Neuronal stem cell (in vitro differentiated cells): ENCODE measurements around the gene ACAT2.
"Not testable (repeated sequence)": the region's sequence is repeated elsewhere in the genome, so short reads cannot be mapped to it uniquely, and the experiment has no call there.

Source experiments
- DNase-seq: peaks from one replicate; pipeline ENCODE4 v3.0.0-alpha.2; 2013; ENCODE audit warnings: low spot score
- H2AFZ ChIP-seq: one replicate; pipeline ENCODE4 v1.6.1; 2013; ENCODE audit warnings: mild to moderate bottlenecking, low read length, inconsistent platforms
- H2AK5ac ChIP-seq: 2 replicates; pipeline ENCODE4 v1.6.1; 2013; ENCODE audit warnings: low read depth, mild to moderate bottlenecking, inconsistent platforms, low read length, moderate library complexity, mixed read lengths
- H2BK120ac ChIP-seq: 2 replicates; pipeline ENCODE4 v1.6.1; 2013; ENCODE audit warnings: low read depth, mild to moderate bottlenecking, inconsistent platforms, low read length, moderate library complexity, mixed read lengths
- H2BK12ac ChIP-seq: one replicate; pipeline ENCODE4 v1.6.1; 2013; ENCODE audit warnings: low read length, inconsistent platforms
- H2BK15ac ChIP-seq: 2 replicates; pipeline ENCODE4 v1.6.1; 2013; ENCODE audit warnings: mild to moderate bottlenecking, low read length, inconsistent platforms, mixed read lengths
- H2BK5ac ChIP-seq: one replicate; pipeline ENCODE4 v1.6.1; 2013; ENCODE audit warnings: inconsistent platforms, mild to moderate bottlenecking, low read length, moderate library complexity
- H3K14ac ChIP-seq: one replicate; pipeline ENCODE4 v1.6.1; 2013; ENCODE audit warnings: low read length, inconsistent platforms
- H3K18ac ChIP-seq: 2 replicates; pipeline ENCODE4 v1.6.1; 2013; ENCODE audit warnings: low read length, inconsistent platforms
- H3K23ac ChIP-seq: 2 replicates; pipeline ENCODE4 v1.6.1; 2013; ENCODE audit warnings: low read depth, mild to moderate bottlenecking, mixed read lengths, low read length, inconsistent platforms; ENCODE audit not compliant: poor library complexity
- H3K27ac ChIP-seq: replicated peaks from 3 replicates; pipeline ENCODE4 v1.5.1; 2013; ENCODE audit warnings: low read length, inconsistent platforms
- H3K27me3 ChIP-seq, 3 experiments: 2 replicates each; pipeline ENCODE4 v1.6.1; 2013; ENCODE audit warnings: low read length in 3 of 3, mild to moderate bottlenecking in 2 of 3, inconsistent platforms in 1 of 3, low read depth in 1 of 3, mixed read lengths in 1 of 3, moderate library complexity in 1 of 3; ENCODE audit not compliant: control insufficient read depth in 3 of 3, insufficient read depth in 3 of 3
- H3K36me3 ChIP-seq, 2 donors: replicated peaks in 1 of 2; 2 replicates each; pipeline ENCODE4 v1.6.1; 2013; ENCODE audit warnings: low read length in 2 of 2; ENCODE audit not compliant: control insufficient read depth in 2 of 2, insufficient read depth in 2 of 2
- H3K4ac ChIP-seq: 2 replicates; pipeline ENCODE4 v1.6.1; 2013; ENCODE audit warnings: inconsistent platforms, mild to moderate bottlenecking, low read length, moderate library complexity
- H3K4me1 ChIP-seq, 2 donors: 1 replicate in 1 of 2; 2 replicates in 1 of 2; pipeline ENCODE4 v1.6.1; 2013; ENCODE audit warnings: low read length in 2 of 2, low read depth in 1 of 2; ENCODE audit not compliant: control insufficient read depth in 2 of 2, insufficient read depth in 1 of 2
- H3K4me2 ChIP-seq: one replicate; pipeline ENCODE4 v1.6.1; 2013; ENCODE audit warnings: mild to moderate bottlenecking, low read length, inconsistent platforms; ENCODE audit not compliant: insufficient read depth, poor library complexity, severe bottlenecking
- H3K4me3 ChIP-seq, 2 donors: 2 replicates each; pipeline ENCODE4 v1.5.1; 2013; ENCODE audit warnings: low read length in 2 of 2, mild to moderate bottlenecking in 2 of 2, inconsistent platforms in 1 of 2, moderate library complexity in 1 of 2
- H3K79me1 ChIP-seq: one replicate; pipeline ENCODE4 v1.6.1; 2013; ENCODE audit warnings: low read depth, mild to moderate bottlenecking, inconsistent platforms, low read length, moderate library complexity
- H3K9ac ChIP-seq: one replicate; pipeline ENCODE4 v1.6.1; 2013; ENCODE audit warnings: mild to moderate bottlenecking, low read depth, low read length, inconsistent platforms; ENCODE audit not compliant: poor library complexity
- H3K9me3 ChIP-seq, 2 donors: replicated peaks in 1 of 2; 2 replicates each; pipeline versions ENCODE3 to v1.6.1; 2013; ENCODE audit warnings: low read length in 2 of 2, mild to moderate bottlenecking in 2 of 2, inconsistent platforms in 1 of 2, low read depth in 1 of 2, mixed read lengths in 1 of 2, moderate library complexity in 1 of 2; ENCODE audit not compliant: control insufficient read depth in 2 of 2, insufficient read depth in 1 of 2
- H4K8ac ChIP-seq: one replicate; pipeline ENCODE4 v1.6.1; 2013; ENCODE audit warnings: low read depth, mild to moderate bottlenecking, inconsistent platforms, low read length, moderate library complexity
- H4K91ac ChIP-seq: one replicate; pipeline ENCODE4 v1.6.1; 2013; ENCODE audit warnings: low read length, low read depth, mild to moderate bottlenecking, inconsistent platforms; ENCODE audit not compliant: poor library complexity
- WGBS, 2 donors: extraction: QIAGEN DNeasy Blood & Tissue Kit; methylation state at CpG; one replicate each; pipeline ENCODE4 v1.1.7; 2013; ENCODE audit warnings: missing lambda C conversion rate in 2 of 2, mixed read lengths in 1 of 2; ENCODE audit not compliant: insufficient read length in 2 of 2, insufficient replicate concordance in 1 of 2; ENCODE audit errors: extremely low coverage in 2 of 2; 5-methylcytosine and 5-hydroxymethylcytosine counted together

The ACAT2 gene

GRCh38 chr6:159723259-159723658 is 38.6 kb upstream of the ACAT2 start:
- H3K36me3 ChIP-seq, result peaks cover 2 to 31% of the 10 kb centered on the region in 2 donors
- no peak overlapping the region for H3K18ac ChIP-seq
- H2BK12ac ChIP-seq, result no peak overlapping the region
- no peak overlapping the region for H2BK5ac ChIP-seq
- no peak overlapping the region for H3K27ac ChIP-seq
- H3K4me2 ChIP-seq, result no peak overlapping the region
- H2BK15ac ChIP-seq, result no peak overlapping the region
- no peak overlapping the region for H2BK120ac ChIP-seq
- no peak overlapping the region for H3K4ac ChIP-seq
- DNase-seq, result no peak
- H4K8ac ChIP-seq, result no peak overlapping the region
- no peak overlapping the region for H3K9ac ChIP-seq
- no peak overlapping the region for H3K23ac ChIP-seq
- peaks cover 0 to 1% of the 10 kb centered on the region in 2 donors for H3K4me1 ChIP-seq
- H2AFZ ChIP-seq, result no peak overlapping the region
- H3K9me3 ChIP-seq, result peaks cover 0 to 10% of the 10 kb centered on the region in 2 donors
- H3K27me3 ChIP-seq, result no peaks in the 10 kb centered on the region
- no peak overlapping the region for H3K14ac ChIP-seq
- peaks cover 3% of the 10 kb centered on the region for H3K79me1 ChIP-seq
- H2AK5ac ChIP-seq, result no peak overlapping the region
- no peak overlapping the region for H3K4me3 ChIP-seq
- H4K91ac ChIP-seq, result no peak overlapping the region
- no CpG with 5 or more reads among the region's 2 CpGs for WGBS, 2 donors

GRCh38 chr6:159724778-159725177 is 37.1 kb upstream of the ACAT2 start:
- H4K91ac ChIP-seq, result no peak overlapping the region
- H2AK5ac ChIP-seq, result no peak overlapping the region
- peaks cover 3% of the 10 kb centered on the region for H3K79me1 ChIP-seq
- H3K4me3 ChIP-seq, result no peak overlapping the region
- peaks cover 0 to 10% of the 10 kb centered on the region in 2 donors for H3K9me3 ChIP-seq
- H4K8ac ChIP-seq, result no peak overlapping the region
- H3K9ac ChIP-seq, result no peak overlapping the region
- no peak overlapping the region for H3K4me2 ChIP-seq
- no peak overlapping the region for H3K23ac ChIP-seq
- H3K18ac ChIP-seq, result no peak overlapping the region
- H3K27ac ChIP-seq, result no peak overlapping the region
- no peak overlapping the region for H2BK120ac ChIP-seq
- H3K14ac ChIP-seq, result no peak overlapping the region
- H2AFZ ChIP-seq, result no peak overlapping the region
- H2BK12ac ChIP-seq, result no peak overlapping the region
- H2BK5ac ChIP-seq, result no peak overlapping the region
- H3K36me3 ChIP-seq, result peaks cover 2 to 42% of the 10 kb centered on the region in 2 donors
- WGBS, 2 donors, result no CpG with 5 or more reads among the region's 4 CpGs
- DNase-seq, result no peak
- H3K4me1 ChIP-seq, result peaks cover 4% of the 10 kb centered on the region in 2 donors
- H2BK15ac ChIP-seq, result no peak overlapping the region
- H3K4ac ChIP-seq, result no peak overlapping the region
- H3K27me3 ChIP-seq, result no peaks in the 10 kb centered on the region

- H2BK120ac ChIP-seq, result not testable (repeated sequence)
Measured at GRCh38 chr6:159725208-159725607, 36.6 kb upstream of the ACAT2 start.

DNA sequence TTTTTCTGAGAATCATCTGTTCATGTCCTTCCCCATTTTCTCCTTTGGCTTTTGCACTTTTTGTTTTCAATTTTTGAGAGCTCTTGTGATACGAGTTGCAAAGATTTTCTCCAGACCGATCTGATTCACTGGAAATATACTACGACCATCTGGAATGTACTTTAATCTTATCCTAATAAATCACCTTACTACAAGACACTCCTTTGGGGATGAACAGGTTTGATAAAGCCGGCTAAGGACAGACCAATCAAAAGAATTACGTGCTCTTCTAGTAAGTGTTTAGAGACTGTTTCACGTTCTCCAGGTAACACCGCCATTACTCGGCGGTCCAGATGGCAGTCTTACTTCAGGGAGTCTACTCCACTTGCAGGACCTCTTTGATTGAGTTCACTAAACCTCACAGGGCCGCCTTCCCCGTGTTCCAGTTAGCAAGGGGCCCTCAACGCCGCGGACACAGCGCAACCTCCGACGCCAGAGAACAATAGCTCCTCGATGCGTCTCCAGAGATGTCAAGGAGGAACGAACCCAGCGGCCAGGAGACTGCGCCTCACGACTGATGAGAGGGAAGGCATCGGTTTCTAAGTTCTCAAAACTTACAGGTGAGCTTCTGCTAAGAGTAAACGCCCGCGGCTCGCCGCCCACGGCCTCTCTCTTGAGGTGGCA is 35.5 kb upstream of the ACAT2 start:
- no peak overlapping the region for H2BK15ac ChIP-seq
- peak overlapping the region; percentile 79 for H3K9ac ChIP-seq

More at GRCh38 chr6:159725208-159725607, 36.6 kb upstream of the ACAT2 start:
- H2BK12ac ChIP-seq, H3K27me3 ChIP-seq, H4K91ac ChIP-seq, H2BK15ac ChIP-seq, H2AK5ac ChIP-seq, H3K79me1 ChIP-seq, H4K8ac ChIP-seq, H3K18ac ChIP-seq, H3K23ac ChIP-seq, H3K4me2 ChIP-seq, H3K14ac ChIP-seq, H3K4me3 ChIP-seq, H2AFZ ChIP-seq, H2BK5ac ChIP-seq, DNase-seq, H3K4ac ChIP-seq, H3K27ac ChIP-seq, H3K4me1 ChIP-seq, H3K9ac ChIP-seq: not testable (repeated sequence)
- WGBS, 2 donors, result no CpG with 5 or more reads among the region's 3 CpGs
- Histone ChIP-seq H3K36me3 (peaks cover 2 to 47% of the 10 kb centered on the region in 2 donors), H3K9me3 (peaks cover 0 to 10% of the 10 kb centered on the region in 2 donors)

More for the DNA sequence above, 35.5 kb upstream of the ACAT2 start:
- Histone ChIP-seq H4K8ac (no peak overlapping the region), H3K4ac (no peak overlapping the region), H3K4me3 (peak overlapping the region; percentile 88 to 95), H2BK12ac (no peak overlapping the region), H3K23ac (peak overlapping the region; percentile 100), H2BK5ac (peak overlapping the region; percentile 99), H3K27me3 (no peaks in the 10 kb centered on the region), H3K4me1 (peaks cover 5 to 6% of the 10 kb centered on the region in 2 donors), H4K91ac (no peak overlapping the region), H3K9me3 (peaks cover 0 to 11% of the 10 kb centered on the region in 2 donors), H3K14ac (no peak overlapping the region), H3K4me2 (peak overlapping the region; percentile 65), H3K36me3 (peaks cover 2 to 58% of the 10 kb centered on the region in 2 donors), H2AFZ (peak overlapping the region; percentile 97), H2BK120ac (no peak overlapping the region), H3K18ac (peak overlapping the region; percentile 92), H3K79me1 (peaks cover 3% of the 10 kb centered on the region), H3K27ac (peak overlapping the region; percentile 100), H2AK5ac (no peak overlapping the region)
- no CpG with 5 or more reads among the region's 30 CpGs for WGBS, 2 donors
- DNase-seq, result no peak
